Sigmoid colon (tissue), 7 donors: ENCODE data around the gene TRPT1. TPM values are rescaled to one million over a fixed set of nuclear protein-coding genes. Genes with fewer than 3 reads are reported as not detected.
A peak's percentile ranks its signal among the peaks of the same experiment; 100 is the strongest.

Experiments
- DNase-seq: peaks from one replicate; pipeline ENCODE4 v3.0.0-alpha.2; 2019
- H3K27ac ChIP-seq, 4 donors: fragments of 200-600 bp; sonication (generic); one replicate each; pipeline ENCODE4 v1.5.1; 2016 to 2019; ENCODE audit warnings: mild to moderate bottlenecking in 1 of 4
- H3K27me3 ChIP-seq, 3 donors: fragments of 200-600 bp; sonication (generic); one replicate each; pipeline ENCODE4 v1.5.1; 2019; ENCODE audit warnings: mild to moderate bottlenecking in 1 of 3
- H3K36me3 ChIP-seq, 4 donors: fragments of 200-600 bp; sonication (generic); one replicate each; pipeline ENCODE4 v1.5.1; 2016 to 2019
- H3K4me1 ChIP-seq, 4 donors: fragments of 200-600 bp; sonication (generic); one replicate each; pipeline ENCODE4 v1.5.1; 2017 to 2019
- H3K4me3 ChIP-seq, 4 donors: fragments of 200-600 bp; sonication (generic); one replicate each; pipeline ENCODE4 v1.5.1; 2017 to 2019; ENCODE audit warnings: mild to moderate bottlenecking in 2 of 4, moderate library complexity in 1 of 4
- H3K9me3 ChIP-seq, 4 donors: fragments of 200-600 bp in 3 of 4; sonication (generic) in 3 of 4; one replicate each; pipeline versions ENCODE4 v1.5.1 to v1.6.1; 2013 to 2019
- CTCF ChIP-seq, 4 experiments: fragments of 450-650 bp in 3 of 4; fragments of 200-600 bp in 1 of 4; IDR thresholded peaks; one replicate each; pipeline ENCODE4 v1.5.1; 2016 to 2019; ENCODE audit warnings: antibody characterized with exemption in 4 of 4, mild to moderate bottlenecking in 3 of 4, moderate library complexity in 2 of 4
- EP300 ChIP-seq, 4 donors: sonication (generic); formaldehyde crosslinking; IDR thresholded peaks; one replicate each; pipeline ENCODE4 v1.6.1; 2017; ENCODE audit warnings: antibody characterized with exemption in 4 of 4
- POLR2A ChIP-seq, 2 donors: fragments of 450-650 bp; IDR thresholded peaks; one replicate each; pipeline ENCODE4 v1.6.1; 2016; ENCODE audit warnings: antibody characterized with exemption in 2 of 2, mild to moderate bottlenecking in 2 of 2, moderate library complexity in 2 of 2
- POLR2AphosphoS5 ChIP-seq, 4 donors: sonication (generic); formaldehyde crosslinking; IDR thresholded peaks; one replicate each; pipeline ENCODE4 v1.6.1; 2017; ENCODE audit warnings: antibody characterized with exemption in 4 of 4
- WGBS, 2 donors: extraction: QIAGEN DNeasy Blood & Tissue Kit; methylation state at CpG; one replicate each; pipeline ENCODE4 v1.1.7; 2013; 5-methylcytosine and 5-hydroxymethylcytosine counted together
- intact Hi-C: fragments of 100-400 bp; cut with DNase I; formaldehyde crosslinking; loops from one replicate; pipeline ENCODE4 v1.15.1; 2023
- polyA plus RNA-seq, 3 donors: library from polyadenylated mRNA; stranded (reverse); fragments of 200-250 nt; gene quantifications; one replicate each; pipeline ENCODE4 v1.2.3, GENCODE V29; 2013
- total RNA-seq, 4 donors: library from RNA; depleted of rRNA; stranded (reverse); fragments of >200 nt; gene quantifications; one replicate each; pipeline ENCODE4 v1.1.0, GENCODE V29; 2016
- donor health status: healthy with polysubstance abuse.
- donor health status: Bipolar disorder and iron deficiency.
- donor health status: healthy.

The TRPT1 gene
- total and polyA plus RNA-seq, 7 donors = 45.7 to 82.8 (median 79.2) TPM

- Histone ChIP-seq H3K36me3 (peaks cover 0 to 3% (median 0%) of the 10 kb centered on the region in 4 donors), H3K9me3 (no peaks in the 10 kb centered on the region), H3K27me3 (no peaks in the 10 kb centered on the region), H3K4me1 (peaks cover 0 to 75% (median 60%) of the 10 kb centered on the region in 4 donors), H3K27ac (peak overlapping the region; percentile 95 to 98 (median 96)), H3K4me3 (peak overlapping the region in 2 of 4 donors; percentile 70 to 82)
- TF ChIP-seq POLR2A (IDR thresholded peaks at IDR 0.05) (no peak), POLR2AphosphoS5 (IDR thresholded peaks at IDR 0.05) (no peak), EP300 (IDR thresholded peaks at IDR 0.05) (no peak), CTCF (IDR thresholded peaks at IDR 0.05) (no peak)
- DNase-seq = no peak
- intact Hi-C loops = loop anchor here (5.0 kb wide), 1 partner anchor 42 kb away; the partner anchor contains the start of gene STIP1
- 87 to 89% methylated on average over 12 of the region's 12 CpGs for WGBS, 2 donors
Observed at GRCh38 chr11:64229090-64229743, 3.2 kb upstream of the TRPT1 start.

GRCh38 chr11:64227405-64227956, 1.5 kb upstream of the TRPT1 start:
- Histone ChIP-seq H3K36me3 (peaks cover 0 to 7% (median 0%) of the 10 kb centered on the region in 4 donors), H3K4me1 (peaks cover 0 to 60% (median 49%) of the 10 kb centered on the region in 4 donors), H3K4me3 (peak overlapping the region in 2 of 4 donors; percentile 71 to 89), H3K27me3 (no peaks in the 10 kb centered on the region), H3K27ac (peak overlapping the region; percentile 89 to 94 (median 92)), H3K9me3 (no peaks in the 10 kb centered on the region)
- intact Hi-C loops = loop anchor here (5.0 kb wide), 1 partner anchor 40 kb away; the partner anchor contains the start of gene STIP1
- 74 to 83% methylated on average over 3 of the region's 3 CpGs for WGBS, 2 donors
- peak; percentile 64 for DNase-seq
- no peak for TF ChIP-seq EP300 (IDR thresholded peaks at IDR 0.05)
- no peak for TF ChIP-seq CTCF (IDR thresholded peaks at IDR 0.05)
- no peak for TF ChIP-seq POLR2A (IDR thresholded peaks at IDR 0.05)
- TF ChIP-seq POLR2AphosphoS5 (IDR thresholded peaks at IDR 0.05) = no peak

GRCh38 chr11:64226507-64227051, 593 bp upstream of the TRPT1 start:
- Histone ChIP-seq H3K27me3 (no peaks in the 10 kb centered on the region), H3K36me3 (peaks cover 0 to 7% (median 0%) of the 10 kb centered on the region in 4 donors), H3K4me1 (peaks cover 0 to 60% (median 45%) of the 10 kb centered on the region in 4 donors), H3K27ac (peak overlapping the region; percentile 89 to 94 (median 92)), H3K9me3 (no peaks in the 10 kb centered on the region), H3K4me3 (peak overlapping the region; percentile 71 to 89 (median 80))
- 1 to 5% methylated on average over 26 of the region's 26 CpGs for WGBS, 2 donors
- intact Hi-C loops = loop anchor here (5.0 kb wide), 1 partner anchor 39 kb away; the partner anchor contains the start of gene STIP1
- TF ChIP-seq POLR2AphosphoS5 (IDR thresholded peaks at IDR 0.05) (no peak), EP300 (IDR thresholded peaks at IDR 0.05) (no peak), CTCF (IDR thresholded peaks at IDR 0.05) (no peak), POLR2A (IDR thresholded peaks at IDR 0.05) (no peak)
- peak; percentile 80 for DNase-seq

GRCh38 chr11:64224891-64225607, 937 bp downstream of the TRPT1 start:
- Histone ChIP-seq H3K4me3 (peak overlapping the region; percentile 71 to 89 (median 80)), H3K27me3 (no peaks in the 10 kb centered on the region), H3K36me3 (peaks cover 0 to 21% (median 0%) of the 10 kb centered on the region in 4 donors), H3K4me1 (peaks cover 0 to 50% (median 36%) of the 10 kb centered on the region in 4 donors), H3K9me3 (no peaks in the 10 kb centered on the region), H3K27ac (peak overlapping the region; percentile 89 to 94 (median 92))
- TF ChIP-seq POLR2A (IDR thresholded peaks at IDR 0.05) (no peak), POLR2AphosphoS5 (IDR thresholded peaks at IDR 0.05) (no peak), EP300 (IDR thresholded peaks at IDR 0.05) (no peak), CTCF (IDR thresholded peaks at IDR 0.05) (no peak)
- intact Hi-C loops = loop anchor here (5.0 kb wide), 1 partner anchor 38 kb away; the partner anchor contains the start of gene STIP1
- peak; percentile 70 for DNase-seq
- 59 to 65% methylated on average over 22 of the region's 22 CpGs for WGBS, 2 donors
